GM13976 (cell line): Measurements from ENCODE around the gene MED10.

Experiments
- DNase-seq: peaks from one replicate; pipeline ENCODE4 v3.0.0; 2012; ENCODE audit warnings: low spot score
- CTCF ChIP-seq: IDR thresholded peaks from 2 replicates; pipeline ENCODE4 v1.5.1; 2012; ENCODE audit warnings: borderline replicate concordance, mild to moderate bottlenecking; ENCODE audit not compliant: insufficient read depth; ENCODE audit errors: extremely low read depth, missing control alignments, control extremely low read depth
- in situ Hi-C: fragments of 300-500 bp; cut with MboI; formaldehyde crosslinking; loops from one replicate; pipeline ENCODE4 v1.12.0; 2022; ENCODE audit warnings: low sequenced_read_pairs, mixed read lengths, inconsistent platforms; ENCODE audit not compliant: unreplicated experiment

Gene MED10

GRCh38 chr5:6408260-6408596 is 29.9 kb upstream of the MED10 start:
- in situ Hi-C loops, result no loop called here
- TF ChIP-seq CTCF, result no peak
- no peak for DNase-seq

GRCh38 chr5:6407558-6408259 is 29.4 kb upstream of the MED10 start:
- in situ Hi-C loops, result no loop called here
- no peak for TF ChIP-seq CTCF
- DNase-seq, result no peak

GRCh38 chr5:6405591-6405990 is 27.2 kb upstream of the MED10 start:
- no peak for TF ChIP-seq CTCF
- no peak for DNase-seq
- in situ Hi-C loops, result no loop called here

- TF ChIP-seq CTCF, result no peak
- peak; percentile 39 for DNase-seq
- in situ Hi-C loops, result no loop called here
Observed at GRCh38 chr5:6404129-6404528, 25.8 kb upstream of the MED10 start.

GRCh38 chr5:6403416-6403815 is 25.1 kb upstream of the MED10 start:
- in situ Hi-C loops, result no loop called here
- TF ChIP-seq CTCF, result no peak
- DNase-seq, result no peak

GRCh38 chr5:6402939-6403338 is 24.6 kb upstream of the MED10 start:
- in situ Hi-C loops, result no loop called here
- no peak for TF ChIP-seq CTCF
- DNase-seq, result no peak
